GM19463 (cell line): ENCODE results near the gene BIRC6.
A peak's percentile ranks its signal among the peaks of the same experiment; 100 is the strongest.
"Not testable (repeated sequence)": the region's sequence is repeated elsewhere in the genome, so short reads cannot be mapped to it uniquely, and the experiment has no call there.

Experiments used
- ATAC-seq: cut with Tn5 transposase; IDR thresholded peaks from one replicate; pipeline ENCODE4 v1.9.1; 2021; ENCODE audit warnings: mild to moderate bottlenecking, moderate library complexity; ENCODE audit not compliant: unreplicated experiment

BIRC6 gene

DNA sequence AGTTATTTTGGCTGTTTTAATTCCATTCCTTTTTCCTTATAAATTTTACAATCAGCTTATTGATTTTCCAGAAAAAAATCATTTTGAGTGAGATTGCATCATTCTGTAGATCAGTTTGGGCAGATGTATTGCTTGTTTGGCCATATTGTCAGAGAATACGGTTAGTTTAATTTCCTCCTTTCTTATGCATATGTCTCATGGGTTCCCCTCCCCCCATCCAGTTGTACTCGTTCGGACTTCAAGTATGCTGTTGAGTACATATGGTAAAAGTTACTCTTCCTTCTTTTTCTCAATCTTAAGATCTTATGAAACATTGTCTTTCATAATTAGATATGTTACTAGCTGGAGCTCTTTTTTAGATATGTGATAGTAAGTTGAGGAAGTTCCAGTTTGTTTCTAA, 139.8 kb downstream of the BIRC6 start:
- no peak for ATAC-seq

DNA sequence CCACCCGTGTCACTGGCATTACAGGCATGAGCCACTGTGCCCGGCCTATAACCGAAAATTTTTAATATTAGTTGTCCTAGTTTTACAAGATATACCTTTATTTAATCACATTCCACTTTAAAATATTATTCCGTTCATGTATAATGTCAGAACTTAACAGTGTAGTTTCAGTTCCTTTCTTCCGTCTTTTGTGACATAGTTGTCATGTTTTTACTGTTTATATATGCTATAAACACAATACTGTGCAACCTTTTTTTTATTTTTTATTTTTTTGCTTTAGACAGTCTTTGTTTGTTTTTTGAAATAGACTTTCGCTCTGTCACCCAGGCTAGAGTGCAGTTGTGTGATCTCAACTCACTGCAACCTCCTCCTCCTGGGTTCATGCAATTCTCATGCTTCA, 141.5 kb downstream of the BIRC6 start:
- ATAC-seq: no peak

DNA sequence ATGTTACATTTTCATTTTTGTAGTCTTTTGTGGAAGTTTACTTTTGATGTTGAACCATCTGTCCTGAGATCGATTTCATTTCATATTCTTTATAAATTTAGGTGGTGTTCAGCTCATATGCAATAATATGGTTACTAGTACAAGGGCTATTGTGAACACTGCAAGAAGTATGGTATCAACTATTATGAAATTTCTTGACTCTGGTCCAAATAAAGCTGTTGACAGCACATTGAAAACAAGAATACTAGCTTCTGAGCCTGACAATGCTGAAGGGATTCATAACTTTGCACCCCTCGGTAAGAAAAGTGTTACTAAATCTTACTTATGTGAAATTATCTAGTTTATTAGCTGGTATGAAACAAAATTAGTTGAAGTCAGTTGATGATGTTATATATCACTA, 146.1 kb downstream of the BIRC6 start:
- ATAC-seq: no peak

DNA sequence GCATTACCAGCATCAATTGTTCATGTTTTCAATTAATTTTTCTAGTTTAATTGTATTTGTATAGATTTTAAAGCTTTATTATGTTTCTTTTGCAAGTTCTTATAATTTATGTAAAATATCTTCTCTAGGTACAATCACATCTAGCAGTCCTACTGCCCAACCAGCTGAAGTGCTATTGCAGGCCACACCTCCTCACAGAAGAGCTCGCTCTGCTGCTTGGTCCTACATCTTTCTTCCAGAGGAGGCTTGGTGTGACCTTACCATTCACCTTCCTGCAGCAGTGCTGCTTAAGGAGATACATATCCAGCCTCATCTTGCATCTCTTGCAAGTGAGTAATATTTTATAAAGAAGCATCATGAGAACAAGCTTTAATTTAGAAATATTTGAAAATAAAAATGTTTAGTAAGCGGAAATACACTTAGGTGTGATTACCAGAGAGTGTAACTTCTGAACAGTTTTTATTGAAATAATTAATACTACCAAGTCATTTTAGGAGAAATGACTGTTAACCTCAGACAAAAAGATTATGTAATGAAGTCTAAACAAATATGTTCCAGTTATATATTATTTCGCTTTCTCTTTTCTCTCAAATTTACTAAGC, 148.2 kb downstream of the BIRC6 start:
- no peak for ATAC-seq

DNA sequence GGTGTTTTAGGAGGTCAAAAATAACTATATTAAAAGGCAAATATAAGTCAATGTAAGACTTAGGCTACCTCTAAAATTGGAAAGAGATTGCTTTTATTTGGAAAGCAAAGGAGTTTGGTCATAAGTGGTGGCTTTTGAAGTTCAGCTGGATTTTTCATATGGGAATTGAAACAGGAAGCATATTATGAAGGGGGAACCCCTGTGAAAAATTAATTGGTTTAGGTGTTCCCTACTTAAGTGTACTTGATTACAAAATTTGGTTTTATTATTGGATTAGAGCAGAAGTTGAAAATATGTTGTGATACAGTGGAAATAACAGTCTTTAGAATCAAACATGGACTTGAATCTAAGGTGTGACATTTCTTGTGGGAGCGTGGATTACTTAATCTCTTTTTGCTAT, 149.6 kb downstream of the BIRC6 start:
- ATAC-seq: no peak

DNA sequence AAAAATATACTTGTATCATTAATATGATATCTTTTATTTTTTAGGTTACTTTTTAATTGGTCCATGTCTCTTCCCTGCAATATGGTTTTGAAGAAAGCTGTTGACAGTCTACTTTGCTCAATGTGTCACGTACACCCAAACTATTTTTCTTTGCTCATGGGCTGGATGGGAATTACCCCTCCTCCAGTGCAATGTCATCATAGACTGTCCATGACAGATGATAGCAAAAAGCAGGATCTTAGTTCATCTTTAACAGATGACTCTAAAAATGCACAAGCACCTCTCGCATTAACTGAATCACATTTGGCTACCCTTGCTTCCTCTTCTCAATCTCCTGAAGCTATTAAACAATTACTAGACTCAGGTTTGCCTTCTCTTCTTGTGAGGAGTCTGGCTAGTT, 158.1 kb downstream of the BIRC6 start:
- ATAC-seq: no peak

DNA sequence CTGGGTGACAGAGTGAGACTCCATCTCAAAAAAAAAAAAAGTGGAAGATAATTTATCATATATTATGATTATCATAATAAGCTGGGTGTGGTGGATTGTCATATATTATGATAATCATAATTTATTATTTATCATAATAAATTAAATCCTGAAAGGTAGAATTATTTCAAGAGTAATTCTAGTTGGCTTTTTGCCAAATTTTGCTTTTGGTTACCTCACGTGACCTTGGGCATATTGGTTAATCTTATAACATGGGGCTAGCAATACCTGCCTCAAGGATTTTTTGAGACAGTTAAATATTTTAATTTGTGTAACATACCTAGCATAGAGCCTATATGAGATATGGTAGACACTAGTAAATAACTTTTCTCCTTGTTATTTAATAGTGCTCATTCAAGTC, 159.7 kb downstream of the BIRC6 start:
- ATAC-seq: no peak

DNA sequence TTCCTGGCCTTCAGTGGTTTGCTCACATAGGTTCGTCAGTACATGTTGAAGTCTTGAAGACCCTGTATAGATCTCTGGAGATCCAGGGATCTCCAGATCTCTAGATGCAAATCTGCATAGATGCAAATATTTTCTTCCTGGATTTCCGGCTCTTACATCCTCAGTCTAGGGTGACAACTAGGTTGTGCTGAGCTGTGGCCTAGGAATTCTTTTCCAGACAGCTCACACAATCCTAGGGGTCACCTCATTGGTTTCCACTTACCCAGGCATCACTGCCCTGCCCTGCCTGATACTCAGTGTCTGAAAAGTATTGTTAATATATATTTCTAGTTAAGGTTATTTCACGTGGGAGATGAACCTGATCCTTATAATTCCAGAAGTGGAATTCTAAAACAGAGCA, 165.9 kb downstream of the BIRC6 start:
- no peak for ATAC-seq

DNA sequence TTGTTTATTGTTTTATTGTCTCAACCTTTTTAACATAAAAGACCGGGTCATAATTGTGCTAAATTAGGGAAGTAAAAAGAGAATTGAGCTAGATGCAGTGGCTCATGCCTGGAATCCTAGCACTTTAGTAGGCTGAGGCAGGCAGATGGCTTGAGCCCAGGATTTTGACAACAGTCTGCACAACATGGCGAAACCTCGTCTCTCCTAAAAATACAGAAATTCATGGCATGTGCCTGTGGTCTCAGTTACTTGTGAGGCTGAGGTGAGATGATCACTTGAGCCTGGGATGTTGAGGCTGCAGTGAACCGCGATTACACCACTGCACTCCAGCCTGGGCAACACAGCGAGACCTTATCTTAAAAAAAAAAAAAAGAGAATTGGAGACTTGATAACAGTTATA, 166.9 kb downstream of the BIRC6 start:
- no peak for ATAC-seq

DNA sequence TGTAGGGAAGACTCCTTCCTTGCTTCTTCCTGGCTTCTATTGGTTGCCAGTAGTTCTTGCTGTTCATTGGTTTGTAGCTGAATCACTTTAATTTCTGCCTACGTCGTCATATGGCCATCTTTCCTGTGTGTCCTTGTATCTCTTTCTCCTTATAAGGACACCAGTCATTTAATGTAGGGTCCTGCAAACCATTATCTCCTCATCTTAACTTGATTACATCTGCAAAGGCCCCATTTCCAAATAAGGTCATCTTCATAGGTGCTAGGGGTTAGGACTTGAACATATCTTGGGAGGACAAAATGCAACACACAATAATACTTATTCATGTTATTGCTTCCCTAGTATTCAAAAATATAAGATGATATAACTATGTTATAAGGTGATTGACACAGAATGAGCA, 175.5 kb downstream of the BIRC6 start:
- ATAC-seq: no peak

DNA sequence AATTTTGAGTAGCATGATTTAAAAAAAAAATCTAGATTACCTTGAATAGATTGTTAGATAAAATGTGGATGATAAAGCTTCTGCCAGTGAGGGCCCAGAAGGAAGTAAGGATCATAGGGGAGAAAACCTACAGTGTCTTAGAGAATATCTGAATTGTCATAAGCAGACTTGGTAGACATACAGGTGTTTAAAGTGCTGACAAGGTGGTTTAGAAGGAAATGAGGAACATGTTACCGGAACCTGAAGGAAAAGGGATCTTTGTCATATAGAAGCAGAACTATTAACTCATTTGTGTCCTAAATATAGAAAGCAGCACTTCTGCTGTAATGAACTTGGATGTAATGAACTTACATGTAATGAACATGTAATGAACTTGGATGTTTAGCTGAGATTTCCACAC, 176.1 kb downstream of the BIRC6 start:
- ATAC-seq: no peak

DNA sequence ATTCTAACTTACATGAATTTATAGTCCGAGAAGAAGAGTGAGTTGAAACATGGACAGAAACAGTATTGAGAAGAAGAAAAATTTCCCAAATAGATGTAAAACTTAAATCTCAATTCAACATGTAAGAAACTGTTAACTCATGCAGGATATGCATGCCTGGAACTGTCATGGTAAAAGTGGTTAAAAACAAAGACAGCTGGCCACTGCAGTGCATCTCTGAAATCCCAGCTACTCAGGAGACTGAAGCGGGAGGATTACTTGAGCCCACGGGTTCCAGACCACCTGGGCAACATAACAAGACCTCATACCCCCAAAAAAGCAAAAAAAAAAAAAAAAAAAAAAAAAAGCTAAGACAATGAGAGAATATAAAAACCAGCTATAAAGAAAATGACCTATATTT, 178.0 kb downstream of the BIRC6 start:
- no peak for ATAC-seq

DNA sequence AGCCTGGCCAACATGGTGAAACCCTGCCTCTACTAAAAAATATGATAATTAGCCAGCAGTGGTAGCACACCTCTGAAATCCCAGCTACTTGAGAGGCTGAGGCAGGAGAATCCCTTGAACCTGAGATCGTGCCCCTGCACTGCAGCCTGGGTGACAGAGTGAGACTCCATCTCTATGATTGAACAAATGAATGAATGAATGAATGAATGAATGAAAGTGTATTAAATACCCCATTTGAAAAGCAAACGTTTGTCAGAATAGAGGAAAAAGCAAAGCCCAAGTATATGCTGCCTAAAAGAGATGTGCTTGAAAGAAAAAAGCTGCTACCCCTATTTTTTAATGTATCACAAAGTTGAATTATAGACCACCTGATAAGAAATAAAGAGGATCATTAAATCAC, 181.9 kb downstream of the BIRC6 start:
- ATAC-seq: no peak

DNA sequence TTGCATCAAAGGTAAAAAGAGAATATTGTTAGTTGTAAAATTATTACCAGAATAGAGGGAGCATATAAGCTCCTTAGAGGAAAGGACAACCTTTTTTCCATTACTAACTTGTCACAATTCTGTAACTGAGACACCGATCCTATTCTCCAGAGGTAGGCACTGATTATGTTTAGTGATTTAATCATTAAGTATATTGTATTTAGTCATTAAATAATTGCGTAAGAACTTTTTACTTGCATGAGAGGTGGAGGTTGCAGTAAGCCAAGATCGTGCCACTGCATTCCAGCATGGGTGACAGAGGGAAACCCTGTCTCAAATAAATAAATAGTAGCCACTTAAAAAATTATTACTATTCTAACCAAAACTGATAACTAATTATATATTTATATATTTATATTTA, 195.7 kb downstream of the BIRC6 start:
- ATAC-seq: not testable (repeated sequence)

DNA sequence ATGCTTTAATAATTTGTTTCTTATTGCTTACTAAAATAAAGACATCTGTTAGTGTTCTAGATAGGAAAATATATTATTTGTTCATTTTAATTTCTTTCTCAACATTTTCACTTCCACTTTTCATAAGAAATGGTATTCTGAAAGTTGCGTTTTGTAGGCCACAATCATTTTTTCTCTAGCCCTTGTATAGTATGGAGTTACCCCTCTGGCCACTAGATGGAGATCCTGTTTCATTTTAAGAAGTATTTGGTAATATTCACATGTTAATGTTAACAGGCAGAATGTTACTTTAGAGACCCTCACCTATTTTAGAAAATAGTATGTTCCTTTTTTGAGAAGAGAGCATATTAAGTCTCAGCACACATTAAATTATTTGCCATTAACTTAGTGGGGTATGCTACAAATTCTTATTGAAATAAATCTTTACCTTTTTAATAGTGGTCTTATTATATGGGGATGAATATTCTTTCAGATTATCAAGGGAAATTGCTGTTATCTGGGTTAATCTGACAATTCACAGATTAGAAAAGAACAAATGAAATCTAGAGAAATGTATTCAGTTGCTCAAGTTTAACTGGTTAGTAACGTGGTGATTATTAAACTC, 197.1 kb downstream of the BIRC6 start:
- peak; percentile 82 for ATAC-seq

DNA sequence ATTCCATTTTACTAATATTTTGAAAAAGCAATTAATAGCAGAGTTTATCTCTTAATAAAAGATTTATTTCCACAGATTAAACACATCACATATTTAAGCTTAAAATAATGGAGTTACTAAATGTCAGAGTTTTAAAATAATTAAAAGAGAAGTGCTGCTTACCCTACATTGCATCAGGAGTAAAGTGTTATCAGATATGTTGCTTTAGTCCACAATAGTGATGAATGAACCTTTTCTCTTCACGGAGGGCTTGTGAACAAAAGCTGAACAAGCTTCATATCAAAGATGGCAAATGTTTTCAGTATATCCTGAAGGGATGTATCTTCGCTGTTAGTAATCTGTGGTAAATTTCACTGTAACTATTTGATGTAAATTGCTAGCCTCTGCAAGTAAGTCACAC, 201.7 kb downstream of the BIRC6 start:
- ATAC-seq: no peak

DNA sequence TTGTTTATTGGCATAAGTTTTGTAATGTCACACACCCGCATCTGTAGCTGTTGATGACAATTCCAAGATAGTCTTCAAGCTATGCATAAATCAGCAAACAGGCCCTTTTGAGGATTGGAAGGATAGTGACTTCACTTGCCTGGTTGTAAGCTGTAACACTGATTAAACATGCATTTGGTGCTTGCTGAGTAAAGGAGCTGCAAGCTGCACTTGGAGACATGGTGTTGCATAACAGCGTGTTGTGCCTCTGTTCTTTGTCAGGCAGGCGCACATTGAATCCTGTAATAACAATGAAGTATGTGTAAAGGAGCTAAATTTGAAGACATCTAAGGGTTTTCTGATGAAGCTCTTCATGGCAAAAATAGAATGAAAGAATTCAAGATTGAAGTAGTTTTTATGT, 202.3 kb downstream of the BIRC6 start:
- ATAC-seq: no peak

DNA sequence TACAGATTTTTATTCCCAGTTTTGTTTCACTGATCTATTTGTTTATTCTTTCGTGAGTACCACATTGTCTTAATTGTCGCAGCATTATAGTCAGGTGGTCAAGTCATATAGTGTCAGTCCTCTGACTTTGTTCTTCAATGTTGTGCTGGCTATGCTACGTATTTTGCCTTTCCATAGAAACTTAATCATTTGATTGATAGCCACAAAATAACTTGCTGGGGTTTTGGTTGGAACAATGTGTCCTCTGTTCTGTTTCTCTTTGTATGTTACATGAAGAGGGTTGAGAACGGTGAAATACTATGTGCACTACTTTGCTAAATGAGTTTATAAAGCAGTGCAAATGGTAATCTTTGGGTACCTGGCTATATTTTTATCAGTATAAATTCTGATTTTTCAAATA, 206.1 kb downstream of the BIRC6 start:
- no peak for ATAC-seq

DNA sequence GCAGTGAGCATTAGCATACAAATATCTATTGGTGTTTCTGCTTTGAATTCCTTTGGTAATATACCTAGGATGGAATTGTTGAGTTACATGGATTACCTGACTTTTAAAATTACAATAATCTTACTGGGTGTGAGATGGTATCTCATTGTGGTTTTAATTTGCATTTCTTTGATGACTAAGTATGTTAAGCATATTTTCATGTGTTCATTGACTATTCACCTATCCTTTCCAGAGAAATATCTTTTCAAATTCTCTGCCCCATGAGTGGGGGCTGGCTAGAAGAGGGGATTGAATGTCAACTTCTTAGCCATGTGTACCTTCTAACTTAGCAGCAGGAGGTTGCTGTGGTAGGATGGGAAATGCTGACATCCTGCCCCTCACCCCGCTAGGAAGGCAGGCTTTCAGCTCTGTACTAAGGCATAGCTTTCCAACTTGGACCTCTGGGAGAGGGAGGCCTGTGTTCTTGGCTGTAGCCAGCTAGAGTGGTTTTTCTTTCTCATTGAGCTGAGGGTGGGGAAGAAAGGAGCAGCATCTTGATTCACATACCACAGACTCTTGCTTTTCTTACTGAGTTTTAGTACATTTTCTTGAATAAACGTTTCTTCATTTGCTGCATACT, 207.7 kb downstream of the BIRC6 start:
- no peak for ATAC-seq

DNA sequence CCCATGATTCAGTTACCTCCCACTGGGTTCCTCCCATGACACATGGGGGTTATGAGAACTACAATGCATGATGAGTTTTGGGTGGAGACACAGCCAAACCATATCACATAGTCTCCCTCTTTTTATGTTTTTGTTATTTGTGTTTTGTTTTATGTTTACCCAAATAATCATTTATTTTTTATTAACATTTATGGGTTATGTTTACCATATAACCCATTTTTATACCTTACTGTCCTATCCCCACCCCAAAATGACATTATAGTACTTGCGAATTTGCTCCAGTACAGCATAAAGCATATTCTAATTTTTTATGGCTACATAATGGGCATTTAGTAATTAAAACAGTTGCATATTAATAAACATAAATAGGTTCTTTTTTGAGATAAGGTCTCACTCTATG, 209.1 kb downstream of the BIRC6 start:
- no peak for ATAC-seq

DNA sequence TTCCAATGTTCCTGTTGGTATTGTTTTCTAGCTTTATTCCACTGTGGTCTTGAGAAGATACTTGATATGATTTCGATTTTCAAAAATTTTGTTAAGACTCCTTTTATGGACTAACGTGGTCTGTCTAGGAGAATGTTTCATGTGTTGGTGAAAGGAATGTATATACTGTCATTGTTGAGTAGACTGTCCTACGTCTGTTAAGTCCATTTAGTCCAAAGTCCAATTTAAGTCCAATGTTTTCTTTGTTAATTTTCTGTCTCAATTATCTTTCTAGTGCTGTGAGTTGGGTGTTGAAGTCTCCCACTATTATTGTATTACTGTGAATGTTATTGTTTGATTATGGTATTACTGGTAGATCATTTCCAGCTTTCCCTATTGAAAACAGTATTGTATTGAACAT, 215.2 kb downstream of the BIRC6 start:
- ATAC-seq: no peak

DNA sequence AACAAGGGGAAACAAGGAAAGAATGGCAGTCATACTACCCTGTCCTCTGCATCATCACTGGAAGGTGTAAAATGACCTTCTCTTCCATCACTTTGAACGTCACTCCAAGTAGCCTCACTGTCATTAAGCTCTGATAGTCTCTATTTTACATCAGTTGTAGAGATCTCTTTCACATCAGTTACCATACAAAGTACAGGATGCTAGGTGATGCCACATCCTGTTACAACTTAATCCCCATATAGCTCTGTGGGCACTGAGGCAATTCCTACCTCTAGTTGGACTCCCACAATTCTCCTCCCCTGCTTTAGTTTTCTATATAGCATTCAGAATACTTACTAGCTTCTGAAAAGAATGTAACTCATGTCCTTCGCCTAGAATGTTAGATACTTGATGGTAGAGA, 215.9 kb downstream of the BIRC6 start:
- ATAC-seq: no peak
